ENCODE measurements around the gene ACOT7.
"Not testable (repeated sequence)": the region's sequence is repeated elsewhere in the genome, so short reads cannot be mapped to it uniquely, and the experiment has no call there.

DNA sequence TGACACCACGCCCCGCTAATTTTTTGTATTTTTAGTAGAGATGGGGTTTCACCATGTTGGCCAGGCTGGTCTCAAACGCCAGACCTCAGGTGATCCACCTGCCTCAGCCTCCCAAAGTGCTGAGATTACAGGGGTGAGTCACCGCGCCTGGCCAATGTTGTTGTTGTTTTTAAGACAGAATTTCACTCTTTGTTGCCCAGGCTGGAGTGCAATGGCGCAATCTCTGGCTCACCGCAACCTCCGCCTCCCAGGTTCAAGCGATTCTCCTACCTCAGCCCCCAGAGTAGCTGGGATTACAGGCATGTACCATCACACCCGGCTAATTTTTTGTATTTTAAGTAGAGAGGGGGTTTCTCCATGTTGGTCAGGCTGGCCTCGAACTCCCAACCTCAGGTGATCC, 173.9 kb downstream of the ACOT7 start:
- not testable (repeated sequence) for TF ChIP-seq EZH2phosphoT487 (conservative IDR thresholded peaks at IDR 0.05; ENCODE audit: low read length); CTCF (IDR thresholded peaks at IDR 0.05; ENCODE audit: insufficient read depth, low read length, poor library complexity, severe bottlenecking)

Data from SU-DHL-6 (cell line).